Bronchial epithelial cell (primary cell): ENCODE data around the gene FAM228A. TPM values are rescaled to one million over a fixed set of nuclear protein-coding genes. Genes with fewer than 3 reads are reported as not detected.
"Not testable (repeated sequence)": the region's sequence is repeated elsewhere in the genome, so short reads cannot be mapped to it uniquely, and the experiment has no call there.

Source experiments
- DNase-seq: peaks from one replicate; pipeline ENCODE4 v3.0.0-alpha.2; 2010; ENCODE audit warnings: low read depth
- FAIRE-seq: peaks from 2 replicates; lab custom pipeline; 2011; peaks lifted over from hg19 to GRCh38; lab: Jason Lieb, UNC
- H3K27me3 ChIP-seq: 2 replicates; pipeline ENCODE4 v1.5.1; 2011; ENCODE audit warnings: low read length; ENCODE audit not compliant: control insufficient read depth, insufficient read depth
- H3K36me3 ChIP-seq: 2 replicates; pipeline ENCODE4 v1.5.1; 2011; ENCODE audit warnings: low read length; ENCODE audit not compliant: control insufficient read depth, insufficient read depth
- H3K4me3 ChIP-seq: 2 replicates; pipeline ENCODE4 v1.5.1; 2011; ENCODE audit warnings: mild to moderate bottlenecking, low read depth, low read length, control low read depth
- total RNA-seq: library from RNA; depleted of rRNA; stranded (reverse); fragments of >200 nt; gene quantifications from 2 replicates; pipeline ENCODE4 v1.2.1, GENCODE V29; 2014
- TF ChIP-seq, protein P1 (sequence below): IDR thresholded peaks from 2 replicates; pipeline ENCODE4 v1.5.1; 2011; ENCODE audit warnings: mild to moderate bottlenecking, moderate library complexity, low read length, control low read depth, inconsistent platforms; ENCODE audit not compliant: insufficient read depth, severe bottlenecking

The FAM228A gene
- total RNA-seq, 1 donor from 2014 or later = not detected

DNA sequence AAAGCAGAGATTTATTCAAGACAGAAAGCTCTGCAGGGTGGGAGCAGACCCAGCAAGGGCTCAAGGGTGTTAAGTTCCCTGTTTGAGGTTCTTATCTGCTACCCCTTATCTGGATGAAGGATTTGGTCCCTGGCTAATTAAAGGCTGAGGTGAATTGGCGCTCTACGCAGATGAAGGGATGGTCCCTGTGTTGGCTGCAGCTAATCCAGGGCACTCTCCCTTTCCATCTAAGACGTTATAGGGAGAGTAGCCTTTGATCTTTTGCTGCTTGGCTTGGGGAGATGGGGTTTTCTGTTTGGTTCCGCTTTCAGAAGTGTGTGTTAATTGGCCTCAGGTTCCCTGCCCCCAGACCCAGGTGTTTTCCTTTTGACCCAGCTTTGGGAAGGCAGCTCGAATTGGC is 17.0 kb downstream of the FAM228A start:
- FAIRE-seq (no peak), DNase-seq (no peak)
- TF ChIP-seq, protein P1, sequence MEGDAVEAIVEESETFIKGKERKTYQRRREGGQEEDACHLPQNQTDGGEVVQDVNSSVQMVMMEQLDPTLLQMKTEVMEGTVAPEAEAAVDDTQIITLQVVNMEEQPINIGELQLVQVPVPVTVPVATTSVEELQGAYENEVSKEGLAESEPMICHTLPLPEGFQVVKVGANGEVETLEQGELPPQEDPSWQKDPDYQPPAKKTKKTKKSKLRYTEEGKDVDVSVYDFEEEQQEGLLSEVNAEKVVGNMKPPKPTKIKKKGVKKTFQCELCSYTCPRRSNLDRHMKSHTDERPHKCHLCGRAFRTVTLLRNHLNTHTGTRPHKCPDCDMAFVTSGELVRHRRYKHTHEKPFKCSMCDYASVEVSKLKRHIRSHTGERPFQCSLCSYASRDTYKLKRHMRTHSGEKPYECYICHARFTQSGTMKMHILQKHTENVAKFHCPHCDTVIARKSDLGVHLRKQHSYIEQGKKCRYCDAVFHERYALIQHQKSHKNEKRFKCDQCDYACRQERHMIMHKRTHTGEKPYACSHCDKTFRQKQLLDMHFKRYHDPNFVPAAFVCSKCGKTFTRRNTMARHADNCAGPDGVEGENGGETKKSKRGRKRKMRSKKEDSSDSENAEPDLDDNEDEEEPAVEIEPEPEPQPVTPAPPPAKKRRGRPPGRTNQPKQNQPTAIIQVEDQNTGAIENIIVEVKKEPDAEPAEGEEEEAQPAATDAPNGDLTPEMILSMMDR = no peak
- Histone ChIP-seq H3K36me3 (no peaks in the 10 kb centered on the region), H3K27me3 (no peaks in the 10 kb centered on the region), H3K4me3 (no peak overlapping the region)

DNA sequence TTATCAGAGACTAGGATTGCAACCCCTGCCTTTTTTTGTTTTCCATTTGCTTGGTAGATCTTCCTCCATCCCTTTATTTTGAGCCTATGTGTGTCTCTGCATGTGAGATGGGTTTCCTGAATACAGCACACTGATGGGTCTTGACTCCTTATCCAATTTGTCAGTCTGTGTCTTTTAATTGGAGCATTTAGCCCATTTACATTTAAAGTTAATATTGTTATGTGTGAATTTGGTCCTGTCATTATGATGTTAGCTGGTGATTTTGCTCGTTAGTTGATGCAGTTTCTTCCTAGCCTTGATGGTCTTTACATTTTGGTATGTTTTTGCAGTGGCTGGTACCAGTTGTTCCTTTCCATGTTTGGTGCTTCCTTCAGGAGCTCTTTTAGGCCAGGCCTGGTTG is 22.4 kb downstream of the FAM228A start:
- DNase-seq, FAIRE-seq: not testable (repeated sequence)

DNA sequence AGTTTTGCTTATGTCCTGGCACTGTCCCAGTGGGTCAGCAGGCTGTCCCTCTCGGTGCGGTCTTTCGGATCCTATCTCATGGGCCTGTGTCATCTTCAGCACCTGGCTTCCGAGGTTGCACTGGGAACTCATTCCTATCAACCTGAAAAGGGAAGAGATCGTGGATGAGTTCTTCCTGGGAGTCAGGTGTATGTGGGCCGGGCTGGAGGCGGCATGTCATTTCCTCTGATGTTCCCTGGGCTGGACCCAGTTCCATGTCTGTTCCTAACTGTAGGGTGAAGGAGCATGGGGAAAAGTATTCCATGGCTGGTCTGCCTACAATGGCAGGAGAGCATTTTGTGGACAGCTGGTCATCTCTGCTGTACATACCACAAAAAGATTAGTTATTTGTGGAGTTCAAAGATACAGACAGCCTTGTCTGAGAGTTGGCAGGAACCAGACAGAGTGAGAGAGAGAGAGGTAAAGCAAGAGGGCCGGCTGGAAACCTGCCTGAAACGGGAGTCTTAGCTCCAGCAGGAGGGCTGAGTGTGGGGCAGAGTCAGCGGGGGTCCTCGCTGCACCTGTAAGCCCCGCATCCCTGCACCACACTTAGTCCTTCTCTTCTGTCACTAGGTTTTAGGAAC is 25.2 kb downstream of the FAM228A start:
- FAIRE-seq (no peak), DNase-seq (no peak)
- TF ChIP-seq, protein P1 = no peak
- H3K36me3 ChIP-seq = peaks cover 4% of the 10 kb centered on the region
- H3K4me3 ChIP-seq = no peak overlapping the region
- H3K27me3 ChIP-seq = no peaks in the 10 kb centered on the region

More for the DNA sequence above, 22.4 kb downstream of the FAM228A start:
- H3K27me3 ChIP-seq, H3K36me3 ChIP-seq, H3K4me3 ChIP-seq: not testable (repeated sequence)

DNA sequence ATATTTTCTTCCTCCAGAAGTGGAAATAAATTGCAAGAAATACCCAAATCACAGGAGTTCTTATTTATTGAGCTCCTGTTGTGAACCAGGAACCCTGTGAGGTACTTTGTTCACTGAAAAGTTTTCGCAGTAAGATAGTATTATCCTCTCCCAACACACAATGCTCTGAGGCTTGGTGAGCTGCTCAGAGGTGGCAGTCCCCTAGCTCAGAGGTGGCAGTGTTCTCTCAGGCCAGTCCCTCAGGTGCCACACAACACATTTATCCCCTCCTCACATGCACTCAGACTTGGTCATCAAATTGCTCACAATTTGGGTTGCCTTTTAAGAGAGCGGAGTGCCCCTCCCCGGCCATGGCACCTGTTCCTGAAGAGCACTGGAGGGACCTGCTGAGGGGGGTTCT is 25.9 kb downstream of the FAM228A start:
- FAIRE-seq (no peak), DNase-seq (no peak)
- H3K27me3 ChIP-seq = no peaks in the 10 kb centered on the region
- no peak overlapping the region for H3K4me3 ChIP-seq
- TF ChIP-seq, protein P1 = no peak
- peaks cover 4% of the 10 kb centered on the region for H3K36me3 ChIP-seq

DNA sequence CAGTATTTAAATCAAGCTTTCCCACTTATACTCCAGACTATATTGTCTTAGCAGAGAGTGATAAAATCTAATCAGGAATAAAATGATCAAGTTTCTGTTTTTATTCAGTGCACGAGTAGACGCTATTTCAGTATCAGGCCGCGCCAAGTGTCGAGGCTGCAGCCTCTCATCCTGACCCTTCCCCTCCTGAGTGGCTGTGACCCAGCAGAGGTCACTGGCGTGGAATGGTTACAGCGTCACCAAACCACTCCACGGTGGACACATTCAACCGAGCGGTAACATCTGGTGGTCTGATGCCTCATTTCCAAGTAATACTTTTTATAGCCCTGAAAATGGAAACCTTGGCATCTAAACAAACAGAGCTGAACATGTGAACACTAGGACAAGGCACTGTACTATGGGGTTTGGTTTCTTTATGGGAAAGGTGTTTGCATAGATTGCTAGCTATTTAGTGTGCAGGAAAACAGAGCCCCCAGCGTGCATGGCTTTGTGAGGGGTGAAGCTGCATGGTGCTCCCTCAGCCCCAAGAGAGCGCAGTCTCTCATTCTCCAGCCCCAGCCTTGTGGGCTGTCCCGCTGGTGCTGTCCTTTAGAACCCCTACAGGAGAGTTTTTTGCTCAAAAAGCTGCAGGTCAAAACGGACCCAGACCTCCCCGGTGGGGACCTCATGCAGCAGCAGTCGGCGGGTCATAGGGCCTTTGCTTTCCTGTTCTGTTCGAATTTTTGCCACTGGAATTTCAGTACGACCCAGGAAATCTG is 28.4 kb downstream of the FAM228A start:
- Histone ChIP-seq H3K36me3 (peaks cover 6% of the 10 kb centered on the region), H3K27me3 (no peaks in the 10 kb centered on the region), H3K4me3 (no peak overlapping the region)
- FAIRE-seq (no peak), DNase-seq (no peak)
- TF ChIP-seq, protein P1 = no peak

DNA sequence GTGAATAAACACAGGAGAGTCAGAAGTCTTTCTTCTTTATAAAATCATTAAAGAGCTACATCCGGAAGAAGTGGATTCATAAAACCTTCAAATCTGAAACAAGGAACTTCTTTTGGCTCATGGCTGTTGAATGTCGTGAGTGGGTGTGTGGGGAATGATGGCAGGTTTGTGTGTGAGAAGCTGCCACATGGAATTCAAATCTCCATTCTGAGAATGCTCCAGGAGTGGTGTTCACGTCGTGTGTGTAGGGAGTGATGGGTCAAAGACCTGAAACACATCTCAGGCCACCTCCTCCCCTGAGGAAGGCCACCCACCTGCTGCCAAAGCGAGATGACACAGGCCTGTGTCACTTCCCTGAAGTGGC is 28.9 kb downstream of the FAM228A start:
- Histone ChIP-seq H3K27me3 (no peaks in the 10 kb centered on the region), H3K4me3 (no peak overlapping the region), H3K36me3 (peaks cover 9% of the 10 kb centered on the region)
- TF ChIP-seq, protein P1 = no peak
- DNase-seq (no peak), FAIRE-seq (no peak)
